HCEC 1CT (cell line): ENCODE results near the gene EFNA3.
A peak's percentile ranks its signal among the peaks of the same experiment; 100 is the strongest.

Experiments used
- DNase-seq: peaks from one replicate; pipeline ENCODE4 v3.0.0-alpha.2; 2017

Gene EFNA3

GRCh38 chr1:155085504-155086127 is 7.0 kb downstream of the EFNA3 start:
- peak; percentile 41 for DNase-seq

DNA sequence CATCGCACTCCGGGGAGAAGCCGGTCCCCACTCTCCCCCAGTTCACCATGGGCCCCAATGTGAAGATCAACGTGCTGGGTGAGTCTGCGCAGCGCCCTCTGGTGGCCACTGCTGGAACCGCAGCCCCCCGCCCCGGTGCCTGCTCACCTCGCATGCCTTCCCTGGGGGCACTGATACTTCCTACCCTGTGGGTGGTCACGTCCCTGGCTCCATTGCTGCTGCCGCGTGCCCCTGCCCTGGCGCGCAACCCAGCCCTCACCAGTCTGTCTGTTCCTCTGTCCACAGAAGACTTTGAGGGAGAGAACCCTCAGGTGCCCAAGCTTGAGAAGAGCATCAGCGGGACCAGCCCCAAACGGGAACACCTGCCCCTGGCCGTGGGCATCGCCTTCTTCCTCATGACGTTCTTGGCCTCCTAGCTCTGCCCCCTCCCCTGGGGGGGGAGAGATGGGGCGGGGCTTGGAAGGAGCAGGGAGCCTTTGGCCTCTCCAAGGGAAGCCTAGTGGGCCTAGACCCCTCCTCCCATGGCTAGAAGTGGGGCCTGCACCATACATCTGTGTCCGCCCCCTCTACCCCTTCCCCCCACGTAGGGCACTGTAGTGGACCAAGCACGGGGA is 7.6 kb downstream of the EFNA3 start:
- peak; percentile 50 for DNase-seq

DNA sequence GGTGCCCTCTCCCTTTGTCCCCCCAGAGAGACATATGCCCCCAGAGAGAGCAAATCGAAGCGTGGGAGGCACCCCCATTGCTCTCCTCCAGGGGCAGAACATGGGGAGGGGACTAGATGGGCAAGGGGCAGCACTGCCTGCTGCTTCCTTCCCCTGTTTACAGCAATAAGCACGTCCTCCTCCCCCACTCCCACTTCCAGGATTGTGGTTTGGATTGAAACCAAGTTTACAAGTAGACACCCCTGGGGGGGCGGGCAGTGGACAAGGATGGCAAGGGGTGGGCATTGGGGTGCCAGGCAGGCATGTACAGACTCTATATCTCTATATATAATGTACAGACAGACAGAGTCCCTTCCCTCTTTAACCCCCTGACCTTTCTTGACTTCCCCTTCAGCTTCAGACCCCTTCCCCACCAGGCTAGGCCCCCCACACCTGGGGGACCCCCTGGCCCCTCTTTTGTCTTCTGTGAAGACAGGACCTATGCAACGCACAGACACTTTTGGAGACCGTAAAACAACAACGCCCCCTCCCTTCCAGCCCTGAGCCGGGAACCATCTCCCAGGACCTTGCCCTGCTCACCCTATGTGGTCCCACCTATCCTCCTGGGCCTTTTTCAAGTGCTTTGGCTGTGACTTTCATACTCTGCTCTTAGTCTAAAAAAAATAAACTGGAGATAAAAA is 8.4 kb downstream of the EFNA3 start:
- DNase-seq = no peak

- DNase-seq = peak; percentile 35
These were observed 12.7 kb downstream of the EFNA3 start for GRCh38 chr1:155091071-155092051.

DNA sequence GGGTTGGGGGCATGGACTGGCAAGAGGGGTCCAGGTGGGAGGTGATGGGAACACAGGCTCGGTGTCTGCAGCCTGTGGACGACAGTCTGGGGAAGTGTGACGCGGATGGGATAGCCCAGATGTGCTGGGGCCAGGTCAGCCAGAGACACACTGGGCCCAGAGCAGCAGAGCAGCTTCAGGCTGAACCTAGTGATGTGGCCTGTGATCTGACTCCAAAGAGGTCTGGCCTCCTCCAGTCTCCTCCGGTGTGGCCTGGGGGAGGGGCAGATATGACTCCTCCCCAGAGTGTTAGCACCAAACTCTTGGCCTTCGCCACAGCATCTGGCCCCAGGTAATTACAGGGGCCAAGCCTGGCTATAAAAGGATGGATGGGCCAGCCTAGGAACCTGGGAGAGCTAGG is 13.5 kb downstream of the EFNA3 start:
- no peak for DNase-seq

GRCh38 chr1:155092641-155093040 is 14.0 kb downstream of the EFNA3 start:
- no peak for DNase-seq

DNA sequence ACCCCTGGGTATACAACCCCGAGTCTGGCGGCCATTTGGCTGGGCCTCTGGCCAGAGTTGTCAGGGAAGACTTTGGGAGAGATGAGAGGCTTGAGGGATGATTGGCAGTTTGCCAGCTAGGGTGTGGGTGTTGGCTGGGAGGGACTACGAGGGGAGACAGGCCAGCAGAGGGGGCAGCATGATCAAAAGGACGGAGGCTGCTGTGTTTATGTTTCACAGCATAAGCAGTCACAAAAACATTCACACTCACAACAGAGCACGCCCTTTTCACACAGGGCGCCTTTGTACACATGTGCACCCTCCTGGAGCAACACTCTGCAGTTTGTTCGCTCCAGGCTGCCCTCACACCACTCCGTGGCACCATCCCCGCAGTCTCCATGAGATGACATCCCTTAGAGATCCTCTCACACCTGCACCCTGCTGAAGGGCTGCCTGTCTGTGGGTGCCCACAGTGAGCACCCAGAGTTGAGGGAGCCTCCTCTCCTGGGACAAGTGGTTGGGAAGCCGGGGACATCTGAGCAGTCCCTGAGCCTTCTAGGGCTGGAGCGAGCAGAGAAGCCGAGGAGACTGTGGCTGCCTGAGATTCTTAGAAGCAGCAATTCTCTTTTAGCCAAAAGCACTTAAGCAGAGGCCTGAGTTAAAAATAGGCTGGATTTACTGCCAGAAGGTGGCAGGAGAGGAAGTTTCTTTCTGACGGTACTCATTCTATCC is 15.4 kb downstream of the EFNA3 start:
- DNase-seq = peak; percentile 43

GRCh38 chr1:155094622-155094948 is 15.9 kb downstream of the EFNA3 start:
- no peak for DNase-seq

DNA sequence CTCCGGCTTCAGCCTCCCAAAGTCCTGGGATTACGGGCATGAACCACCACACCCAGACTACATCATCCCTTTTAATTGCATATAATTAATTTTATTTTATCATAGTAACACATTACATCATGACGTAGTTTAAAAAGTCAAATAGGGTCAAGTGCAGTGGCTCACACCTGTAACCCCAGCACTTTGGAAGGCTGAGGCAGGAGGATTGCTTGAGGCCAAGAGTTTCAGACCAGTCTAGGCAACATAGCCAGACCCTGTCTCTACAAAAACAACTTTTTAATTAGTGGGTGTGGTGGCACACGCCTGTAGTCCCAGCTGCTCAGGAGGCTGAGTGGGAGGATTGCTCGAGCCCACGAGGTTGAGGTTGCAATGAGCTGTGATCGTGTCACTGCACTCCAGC is 20.7 kb downstream of the EFNA3 start:
- DNase-seq = no peak

DNA sequence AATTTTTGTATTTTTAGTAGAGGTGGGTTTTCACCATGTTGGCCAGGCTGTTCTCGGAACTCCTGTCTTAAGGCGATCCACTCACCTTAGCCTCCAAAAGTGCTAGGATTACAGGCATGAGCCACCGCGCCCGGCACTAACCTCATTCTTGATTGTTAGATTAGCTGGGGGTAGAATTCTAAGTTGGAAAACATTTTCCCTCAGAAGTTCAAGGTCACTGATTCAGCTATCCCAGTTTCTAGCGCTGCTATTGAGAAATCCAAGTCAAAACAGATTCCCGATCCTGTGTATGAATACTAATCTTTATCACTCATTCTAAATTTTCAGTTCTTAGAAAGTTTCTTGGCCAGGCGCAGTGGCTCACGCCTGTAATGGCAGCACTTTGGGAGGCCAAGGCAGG is 24.7 kb downstream of the EFNA3 start:
- no peak for DNase-seq

DNA sequence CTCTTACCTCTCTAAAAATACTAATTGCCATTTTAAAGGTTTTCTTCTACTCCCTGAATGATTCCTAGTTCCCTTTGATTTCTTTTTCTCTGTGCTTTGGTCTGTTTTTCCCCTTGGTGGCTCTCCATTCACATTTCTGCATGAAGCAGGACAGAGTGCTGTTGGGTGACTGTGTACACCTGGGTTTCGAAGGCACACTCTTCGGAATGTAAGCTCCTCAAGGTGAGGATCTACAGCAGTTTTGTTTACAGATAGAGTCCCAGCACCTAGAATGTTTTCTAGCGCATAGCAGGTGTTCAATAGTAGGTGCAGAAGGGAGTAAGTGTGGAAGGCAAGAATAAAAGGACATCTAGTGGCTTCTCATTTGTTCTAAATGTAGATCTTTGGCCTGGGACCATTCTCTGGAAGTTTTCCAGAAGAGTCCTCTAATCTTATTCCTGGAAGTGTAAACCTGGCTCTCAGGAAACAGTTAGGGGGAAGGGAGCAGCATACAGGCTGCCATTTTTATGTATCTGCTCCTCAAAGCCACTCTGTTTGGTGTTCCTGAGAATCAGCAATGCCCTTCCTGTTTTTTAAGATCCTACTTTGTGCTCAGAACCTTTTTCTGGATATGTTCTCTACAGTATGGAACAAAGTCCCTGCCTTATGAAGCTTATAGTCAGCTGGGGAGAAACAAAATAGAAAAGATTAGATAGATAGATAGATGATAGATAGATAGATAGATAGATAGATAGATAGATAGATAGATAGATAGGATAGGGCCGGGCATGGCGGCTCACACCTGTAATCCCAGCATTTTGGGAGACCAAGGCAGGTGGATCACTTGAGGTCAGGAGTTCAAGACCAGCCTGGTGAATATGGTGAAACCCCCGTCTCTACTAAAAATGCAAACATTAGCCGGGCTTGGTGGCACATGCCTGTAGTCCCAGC is 26.2 kb downstream of the EFNA3 start:
- no peak for DNase-seq

GRCh38 chr1:155105604-155106011 is 27.0 kb downstream of the EFNA3 start:
- DNase-seq = no peak

DNA sequence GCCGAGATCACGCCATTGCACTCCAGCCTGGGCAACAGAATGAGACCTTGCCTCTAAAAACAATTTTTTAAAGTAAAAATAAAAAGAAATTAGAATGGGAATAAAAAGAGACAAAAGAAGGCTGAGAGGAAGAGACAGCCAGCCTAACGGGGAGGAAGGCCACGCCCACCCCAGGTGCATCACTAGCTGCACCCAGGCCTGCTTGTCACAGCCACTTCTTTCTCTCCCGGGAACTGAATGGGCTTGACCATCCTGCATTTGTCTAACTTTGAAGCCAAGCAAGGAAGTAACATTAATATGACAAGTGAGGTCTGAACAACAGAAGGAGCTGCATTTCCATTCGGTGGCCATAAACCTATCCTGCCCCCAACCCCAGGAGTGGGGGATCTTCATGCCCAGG is 28.2 kb downstream of the EFNA3 start:
- DNase-seq = no peak

DNA sequence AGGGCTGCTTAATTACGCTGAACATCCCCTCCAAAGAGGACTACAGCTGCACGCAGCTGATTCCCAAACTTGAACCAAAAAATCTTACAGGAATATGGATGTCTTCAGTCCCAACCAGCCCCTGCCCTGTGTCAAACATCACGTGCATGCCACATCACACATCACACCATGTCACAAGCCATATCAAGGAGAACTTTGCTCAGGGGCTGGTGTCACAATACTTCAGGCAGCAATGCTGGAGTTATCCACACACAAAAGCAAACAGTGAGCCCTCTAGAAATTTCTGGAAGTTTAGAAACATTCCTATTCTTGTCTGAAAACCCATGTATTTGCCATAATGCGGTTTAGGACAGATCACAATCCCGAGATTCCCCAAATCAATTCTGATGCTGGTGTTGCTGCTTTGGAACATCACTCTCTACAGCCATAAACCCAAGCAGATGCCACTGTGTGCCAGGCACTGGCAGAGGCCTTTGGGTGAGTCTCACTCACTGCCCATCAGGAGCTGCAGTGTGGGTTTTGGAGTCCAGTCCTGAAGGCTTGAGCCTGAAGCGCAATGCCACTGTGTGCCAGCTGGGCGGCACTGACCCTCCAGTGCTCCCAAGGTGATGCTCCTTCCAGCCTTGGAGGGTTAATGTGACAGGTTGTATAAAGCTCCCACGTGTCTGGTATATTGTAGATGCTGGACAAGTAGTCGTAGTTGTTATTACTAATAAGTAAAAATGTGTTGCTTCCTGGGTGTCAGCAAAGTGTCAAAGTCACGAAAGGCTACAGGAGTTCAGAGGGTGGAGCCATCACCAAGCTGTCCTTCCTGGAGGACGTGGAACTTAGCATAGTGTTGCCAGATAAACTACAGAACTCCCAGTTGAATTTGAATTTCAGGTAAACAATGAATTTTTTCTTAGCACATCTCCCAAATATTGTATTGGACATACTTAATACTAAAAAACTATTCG is 28.9 kb downstream of the EFNA3 start:
- no peak for DNase-seq

GRCh38 chr1:155108296-155108695 is 29.7 kb downstream of the EFNA3 start:
- DNase-seq = no peak

DNA sequence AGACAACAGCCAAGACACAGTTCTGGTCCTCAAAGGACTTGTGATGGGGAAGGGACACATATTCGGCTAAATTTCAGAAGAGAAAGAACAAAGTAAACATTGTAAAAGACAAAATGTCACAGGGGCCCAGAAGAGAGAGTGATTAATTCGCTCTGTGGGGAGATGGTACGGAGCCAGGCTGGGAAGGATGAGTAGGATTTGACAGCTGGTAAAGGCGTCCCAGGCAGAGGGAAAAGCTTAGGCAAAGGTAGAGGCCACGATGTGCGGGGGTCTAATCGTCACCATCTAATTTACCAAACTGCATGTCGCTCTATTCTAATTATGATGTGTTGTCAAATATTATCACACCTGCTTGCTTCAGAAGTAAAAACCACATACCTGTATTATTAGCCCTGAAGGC is 31.7 kb downstream of the EFNA3 start:
- no peak for DNase-seq

DNA sequence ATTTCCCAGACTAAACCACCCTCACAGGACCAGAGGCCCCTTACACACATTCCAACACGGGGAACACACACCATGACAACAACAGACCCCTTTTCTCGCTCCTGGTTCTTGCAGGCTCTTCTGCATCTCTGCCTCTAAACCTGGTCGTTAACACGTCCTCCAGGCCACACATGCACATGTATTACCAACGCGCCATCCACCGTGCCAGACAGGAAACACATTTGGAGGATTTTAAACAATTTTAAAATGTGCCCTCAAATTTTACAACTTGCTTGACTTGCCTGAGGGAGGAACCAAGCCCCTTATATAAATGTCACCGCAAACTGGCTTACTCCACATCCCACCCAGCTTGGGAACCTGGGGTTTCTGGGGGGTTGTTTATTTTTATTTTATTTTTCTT is 32.2 kb downstream of the EFNA3 start:
- DNase-seq = no peak

DNA sequence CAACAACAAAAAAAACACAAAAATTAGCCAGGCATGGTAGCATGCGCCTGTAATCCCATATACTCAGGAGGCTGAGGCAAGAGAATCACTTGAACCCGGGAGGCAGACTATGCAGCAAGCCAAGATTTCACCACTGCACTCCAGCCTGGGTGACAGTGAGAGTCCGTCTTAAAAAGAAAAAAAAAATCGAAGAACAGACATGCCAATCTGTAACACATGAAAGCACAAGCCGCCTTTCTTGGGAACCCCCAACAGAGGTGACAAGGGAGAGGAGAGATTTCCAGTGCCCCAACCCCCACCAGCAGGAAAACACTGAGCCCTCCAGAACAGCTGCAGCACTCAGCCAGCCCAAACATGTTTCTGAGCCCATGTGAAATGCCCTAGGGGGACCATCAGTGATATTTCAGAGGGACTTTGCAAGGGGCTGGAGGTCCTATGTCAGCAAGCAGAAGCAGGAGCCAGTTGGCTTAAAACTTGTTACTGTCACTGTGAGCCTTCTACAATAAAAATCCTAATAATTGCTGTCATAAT is 34.9 kb downstream of the EFNA3 start:
- no peak for DNase-seq

- DNase-seq = no peak
These were observed 37.6 kb downstream of the EFNA3 start for GRCh38 chr1:155116113-155116764.

DNA sequence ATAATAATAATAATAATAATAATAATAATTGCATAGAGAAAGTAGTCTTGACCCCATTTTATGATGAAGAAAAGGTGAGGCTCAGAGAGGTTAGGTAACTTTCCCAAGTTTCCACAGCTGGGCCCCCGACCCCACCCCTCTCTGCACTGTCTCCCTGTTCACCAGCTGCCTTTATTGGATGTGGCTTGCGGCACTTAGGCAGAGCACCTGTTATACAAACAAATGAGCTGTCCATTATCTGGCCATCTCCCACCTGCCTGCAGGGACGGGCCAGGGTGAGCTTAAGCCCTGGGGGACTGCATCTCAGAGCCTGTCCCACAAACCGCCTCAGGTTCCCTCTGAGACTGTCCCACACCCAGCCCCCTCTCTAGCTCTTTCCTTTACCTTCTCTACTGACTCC is 39.0 kb downstream of the EFNA3 start:
- no peak for DNase-seq
